Hematopoietic multipotent progenitor cell treated with erythropoietin and hydrocortisone succinate and interleukin-3 and kit ligand, for 15 days (in vitro differentiated cells): ENCODE results near the gene LRRN2.

Experiments used
- DNase-seq: peaks from one replicate; pipeline ENCODE4 v3.0.0-alpha.2; 2015; ENCODE audit warnings: low spot score

The LRRN2 gene

DNA sequence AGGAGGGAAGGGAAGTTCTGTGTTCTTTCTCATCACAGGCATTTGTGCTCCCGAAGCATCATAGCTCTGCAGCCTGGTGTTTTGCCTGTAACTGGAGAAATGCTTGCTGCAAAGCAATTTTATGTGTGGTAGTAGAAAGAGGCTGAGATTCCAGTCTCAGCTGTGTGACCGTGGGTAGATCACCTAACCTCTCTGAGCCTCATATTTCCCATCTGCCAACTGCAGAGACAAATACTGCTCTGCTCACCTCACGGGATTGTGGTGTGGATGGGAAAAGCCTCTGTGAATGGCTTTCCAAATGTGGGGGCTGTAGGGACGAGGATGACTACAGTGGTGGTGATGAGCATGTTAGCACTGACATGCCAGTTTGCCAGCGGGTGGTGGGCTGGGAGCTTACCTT, 85.3 kb downstream of the LRRN2 start:
- no peak for DNase-seq

DNA sequence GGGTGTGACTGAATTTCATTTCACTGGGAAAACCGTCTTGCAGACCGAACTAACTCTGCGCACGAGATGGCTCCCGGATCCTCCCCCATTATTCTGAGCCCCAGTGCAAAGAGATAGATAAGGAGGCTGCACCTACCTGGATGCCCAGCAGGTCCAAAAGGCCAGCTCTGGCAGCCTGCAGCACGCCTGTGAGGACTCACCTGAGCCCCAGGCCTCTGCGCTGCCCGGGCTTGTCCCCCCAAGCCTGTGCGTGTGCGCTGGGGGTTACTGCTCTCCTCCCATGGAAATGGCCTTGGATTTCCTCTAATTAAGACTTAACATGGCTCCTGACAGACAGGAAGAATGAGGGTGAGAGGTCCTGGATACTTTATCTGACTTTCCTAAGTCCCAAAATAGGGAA, 85.9 kb downstream of the LRRN2 start:
- DNase-seq: no peak

- no peak for DNase-seq
Measured at GRCh38 chr1:204599098-204599497, 86.4 kb downstream of the LRRN2 start.

- no peak for DNase-seq
Measured at GRCh38 chr1:204598319-204598969, 87.1 kb downstream of the LRRN2 start.

DNA sequence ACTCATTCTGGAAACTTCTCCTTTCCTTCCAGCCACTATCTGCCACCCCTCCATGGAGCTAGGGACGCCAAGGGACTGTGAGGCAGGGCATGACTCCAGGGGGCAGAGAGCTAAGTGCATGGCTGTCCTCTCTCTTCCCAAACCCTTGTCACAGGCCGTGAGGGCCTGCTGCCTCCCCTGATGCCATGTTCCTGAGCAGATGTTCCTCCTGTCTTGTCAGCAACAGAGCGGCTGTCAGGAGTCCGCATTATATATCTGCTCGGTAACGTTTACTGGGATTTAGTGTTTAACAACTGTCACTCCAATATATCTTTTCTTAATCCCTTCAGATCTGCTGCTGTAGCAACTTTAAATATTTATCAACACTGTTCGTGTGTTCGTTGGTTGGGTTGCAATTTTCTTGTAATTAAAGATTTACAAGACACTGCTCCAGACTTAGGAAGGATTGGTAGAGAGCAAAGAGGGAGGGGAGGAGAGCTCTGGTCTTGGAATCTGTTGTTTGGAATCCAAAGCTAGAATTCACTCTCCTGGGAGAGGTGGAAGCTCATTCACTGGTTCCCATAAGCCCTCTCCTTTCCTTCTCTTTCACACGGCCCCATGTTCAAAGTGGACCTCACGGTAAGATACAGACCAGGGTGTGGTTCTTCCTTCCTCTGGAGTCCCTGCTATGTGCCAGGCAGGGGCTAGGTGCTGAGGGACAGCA, 93.1 kb downstream of the LRRN2 start:
- DNase-seq: no peak

DNA sequence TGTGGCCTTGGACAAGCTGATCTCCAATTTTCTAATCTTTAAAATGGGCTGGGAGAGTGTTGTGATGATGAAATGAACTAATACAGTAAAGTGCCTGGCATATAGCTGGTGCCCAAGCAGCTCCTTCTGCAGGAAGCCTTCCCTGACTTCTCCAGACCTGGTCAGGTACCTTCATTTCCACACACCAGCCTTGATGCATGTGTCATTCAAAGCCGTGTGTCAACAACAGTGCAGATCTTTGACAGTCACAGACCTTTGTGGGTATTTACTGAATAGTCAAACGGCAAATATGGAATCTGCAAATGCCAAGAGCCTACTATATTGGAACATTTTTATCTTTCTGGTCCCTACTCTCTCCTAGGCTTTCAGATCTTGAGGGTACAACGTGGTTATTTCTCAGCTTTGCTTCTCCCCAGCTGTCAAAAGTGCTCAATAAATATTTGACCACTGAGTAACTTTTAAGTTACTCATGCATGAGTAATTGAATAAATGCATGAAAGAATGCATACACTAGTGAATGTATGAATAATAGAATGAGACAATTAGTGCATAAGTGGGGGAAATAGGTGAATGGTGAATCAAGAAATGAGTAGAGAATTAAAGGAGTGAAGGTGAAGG, 94.0 kb downstream of the LRRN2 start:
- no peak for DNase-seq

DNA sequence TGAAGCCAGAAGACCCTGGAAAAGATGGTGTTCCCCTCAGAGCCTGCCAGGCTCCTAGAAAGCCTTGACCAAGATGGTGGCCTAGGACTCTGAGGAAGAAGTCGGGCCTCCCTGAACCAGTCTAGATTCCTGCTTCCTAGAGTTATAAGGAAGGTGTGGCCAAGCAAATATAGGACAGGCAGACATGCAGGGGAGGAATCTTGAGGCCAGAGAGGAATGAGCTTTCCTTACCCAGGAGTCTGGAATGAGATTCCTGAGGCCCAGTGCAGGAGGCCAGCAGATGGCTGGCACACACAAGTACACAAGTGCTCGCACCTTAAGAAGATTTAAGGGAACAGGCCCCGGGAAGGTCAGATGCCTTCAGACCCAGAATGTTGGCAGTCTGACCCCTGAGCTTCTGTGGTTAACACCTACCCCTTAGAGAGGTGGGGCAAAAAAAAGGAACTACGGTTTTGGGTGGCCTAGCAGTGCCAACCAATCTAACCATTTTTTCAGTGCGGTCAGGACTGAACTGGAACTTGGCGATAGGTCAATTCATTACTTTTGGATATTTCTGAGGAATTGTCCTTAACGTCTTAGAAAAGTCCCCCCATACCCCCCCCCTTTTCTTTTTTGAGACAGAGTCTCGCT, 96.0 kb downstream of the LRRN2 start:
- DNase-seq: no peak

- DNase-seq: no peak
Measured at GRCh38 chr1:204588826-204589225, 96.7 kb downstream of the LRRN2 start.

- no peak for DNase-seq
Measured at GRCh38 chr1:204587621-204588020, 97.9 kb downstream of the LRRN2 start.

DNA sequence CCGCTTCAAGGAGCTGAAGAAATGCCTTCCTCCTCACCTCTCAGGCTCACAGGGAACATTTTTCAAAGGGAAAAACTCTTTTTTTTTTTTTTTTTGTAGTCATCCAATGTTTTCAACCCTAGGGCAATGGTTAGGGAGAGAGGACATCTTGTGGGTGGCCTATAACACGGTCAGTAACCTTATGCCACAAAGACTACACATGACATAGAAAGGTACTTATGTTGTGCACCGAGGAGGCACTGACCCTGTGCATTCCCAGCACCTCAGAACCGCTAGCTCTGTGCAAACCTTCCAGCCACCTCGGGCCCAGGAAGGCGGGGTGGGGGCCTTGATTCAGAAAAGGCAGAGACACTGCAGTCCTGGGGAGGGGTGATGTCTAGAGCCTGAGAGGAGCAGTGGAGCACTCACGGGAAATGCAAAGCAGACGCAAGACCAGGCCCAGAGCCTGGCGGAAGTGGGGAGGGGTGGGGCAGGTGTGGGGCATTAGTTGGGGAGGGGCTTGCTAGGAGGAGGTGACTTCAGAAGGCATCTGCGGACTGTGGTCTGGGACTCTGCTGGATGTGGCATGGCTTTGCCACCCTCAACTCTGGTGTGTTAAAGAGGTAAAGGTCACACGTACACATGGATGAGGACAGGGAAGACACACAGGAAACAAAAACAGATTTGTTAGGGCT, 100.7 kb downstream of the LRRN2 start:
- no peak for DNase-seq

DNA sequence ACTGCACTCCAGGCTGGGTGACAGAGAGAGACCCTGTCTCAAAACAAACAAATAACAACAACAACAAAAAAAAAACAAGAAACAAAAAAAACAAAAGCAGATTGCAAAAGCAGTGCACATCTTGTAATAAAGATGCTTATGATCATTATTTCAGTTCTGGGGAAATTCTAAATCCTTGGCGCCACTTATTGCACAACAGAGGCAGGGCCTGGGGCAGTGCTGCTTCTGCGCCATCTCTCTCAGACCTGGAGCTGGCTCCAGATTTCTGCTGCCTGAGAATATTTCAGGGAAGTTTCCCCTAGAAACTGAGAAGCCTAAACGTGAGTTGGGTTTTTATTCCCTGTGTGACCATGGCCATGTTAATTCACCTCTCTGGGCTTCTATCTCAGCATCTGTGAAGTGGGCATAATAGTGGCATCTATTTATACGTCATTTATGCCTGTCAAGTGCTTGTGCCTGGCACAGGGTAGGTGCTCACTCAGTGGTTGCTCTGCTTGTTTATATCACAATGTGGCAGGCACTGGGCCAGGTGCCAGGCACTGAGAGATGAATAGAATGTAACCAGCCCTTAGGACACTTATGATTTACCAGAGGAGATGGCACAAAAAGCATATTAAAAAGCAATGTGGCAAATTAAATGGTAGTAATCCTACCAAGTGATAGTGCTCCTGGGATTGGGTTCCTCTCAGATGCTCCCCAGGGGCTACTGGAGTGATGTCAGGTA, 101.5 kb downstream of the LRRN2 start:
- no peak for DNase-seq

DNA sequence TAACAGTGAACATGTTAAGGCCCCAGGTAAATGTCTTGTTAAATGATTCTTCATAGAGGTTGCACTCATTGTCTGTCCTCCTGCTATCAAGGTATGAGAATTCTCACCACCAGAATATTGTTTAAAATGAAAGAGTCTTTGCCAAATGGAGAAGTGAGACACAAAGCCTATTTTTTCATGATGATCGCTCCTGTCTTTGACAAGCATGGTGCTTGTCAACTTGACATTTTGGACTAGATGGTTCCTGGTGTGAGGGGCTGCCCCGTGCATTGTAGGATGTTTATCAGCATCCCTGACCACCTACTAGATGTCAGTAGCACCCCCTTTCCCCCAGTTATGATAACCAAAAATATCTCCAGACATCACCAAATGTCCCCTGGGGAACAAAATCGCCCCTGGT, 103.8 kb downstream of the LRRN2 start:
- no peak for DNase-seq

GRCh38 chr1:204580862-204581261, 104.7 kb downstream of the LRRN2 start:
- no peak for DNase-seq

- no peak for DNase-seq
Measured at GRCh38 chr1:204579681-204580080, 105.9 kb downstream of the LRRN2 start.

DNA sequence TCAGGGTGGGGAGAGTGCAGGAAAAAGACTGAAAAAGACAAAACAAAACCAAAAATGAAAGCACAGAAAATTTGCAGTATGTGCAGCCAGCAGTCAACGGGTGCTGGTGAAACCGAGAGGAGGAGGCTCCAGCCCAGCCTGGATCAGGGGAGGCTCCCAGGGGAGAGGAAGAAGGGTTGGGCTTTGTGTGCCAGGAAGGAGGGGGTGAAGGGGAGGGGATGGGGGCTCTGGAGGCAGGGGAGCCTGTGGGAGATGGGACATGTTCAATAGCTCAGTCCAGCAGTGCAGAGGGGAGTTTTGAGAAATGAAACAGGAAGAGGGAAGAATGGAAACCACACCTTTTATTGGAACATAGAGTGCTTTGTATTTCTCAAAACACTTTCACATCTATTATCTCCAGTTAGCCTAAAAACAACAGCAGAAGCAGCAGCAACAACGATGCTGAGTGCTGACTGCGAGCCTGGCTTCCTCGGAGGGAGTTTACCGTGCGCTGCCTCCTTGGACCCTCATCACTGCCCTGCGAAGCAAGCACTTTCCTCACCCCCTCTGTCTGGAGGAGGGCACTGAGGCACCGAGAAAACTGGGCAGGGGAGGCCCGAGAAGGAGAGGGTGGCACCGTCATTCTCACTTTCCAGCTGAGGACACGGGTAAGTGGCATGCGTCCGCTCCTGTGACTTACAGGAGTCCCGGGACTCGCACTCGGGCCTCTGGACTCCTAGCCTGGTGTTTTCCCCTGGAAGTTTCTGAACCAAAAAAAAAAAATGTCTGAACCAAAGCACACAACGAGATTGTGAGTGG, 106.5 kb downstream of the LRRN2 start:
- DNase-seq: no peak

DNA sequence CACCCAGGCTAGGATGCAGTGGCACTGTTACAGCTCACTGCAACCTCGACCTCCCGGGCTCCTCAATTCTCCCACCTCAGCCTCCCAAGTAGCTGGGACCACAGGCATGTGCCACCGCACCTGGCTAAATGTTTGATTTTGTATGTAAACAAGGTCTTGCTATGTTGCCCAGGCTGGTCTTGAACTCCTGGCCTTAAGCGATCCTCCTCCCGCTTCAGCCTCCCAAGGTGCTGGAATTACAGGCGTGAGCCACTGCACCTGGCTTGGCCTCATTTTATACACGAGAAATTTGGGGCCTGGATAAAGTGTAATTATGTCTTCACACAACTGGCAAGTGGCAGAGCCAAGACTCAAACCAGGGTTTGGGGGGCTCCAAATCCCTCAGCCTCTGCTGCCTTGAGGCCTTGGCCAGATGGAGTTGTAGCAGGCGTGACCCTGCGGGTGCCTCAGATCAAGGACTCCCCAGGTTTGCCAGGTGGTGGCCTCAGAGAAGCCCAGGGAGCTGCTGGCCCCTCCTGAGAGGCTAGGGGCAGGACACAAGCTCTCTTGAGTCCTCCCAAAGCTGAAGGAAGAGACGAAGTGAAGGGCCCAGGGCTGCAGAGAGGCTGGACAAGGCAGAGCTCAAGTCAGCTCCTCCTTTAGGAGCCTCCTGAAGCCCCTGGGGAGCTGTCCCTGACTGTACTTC, 107.6 kb downstream of the LRRN2 start:
- no peak for DNase-seq

GRCh38 chr1:204576422-204576821, 109.1 kb downstream of the LRRN2 start:
- DNase-seq: no peak

DNA sequence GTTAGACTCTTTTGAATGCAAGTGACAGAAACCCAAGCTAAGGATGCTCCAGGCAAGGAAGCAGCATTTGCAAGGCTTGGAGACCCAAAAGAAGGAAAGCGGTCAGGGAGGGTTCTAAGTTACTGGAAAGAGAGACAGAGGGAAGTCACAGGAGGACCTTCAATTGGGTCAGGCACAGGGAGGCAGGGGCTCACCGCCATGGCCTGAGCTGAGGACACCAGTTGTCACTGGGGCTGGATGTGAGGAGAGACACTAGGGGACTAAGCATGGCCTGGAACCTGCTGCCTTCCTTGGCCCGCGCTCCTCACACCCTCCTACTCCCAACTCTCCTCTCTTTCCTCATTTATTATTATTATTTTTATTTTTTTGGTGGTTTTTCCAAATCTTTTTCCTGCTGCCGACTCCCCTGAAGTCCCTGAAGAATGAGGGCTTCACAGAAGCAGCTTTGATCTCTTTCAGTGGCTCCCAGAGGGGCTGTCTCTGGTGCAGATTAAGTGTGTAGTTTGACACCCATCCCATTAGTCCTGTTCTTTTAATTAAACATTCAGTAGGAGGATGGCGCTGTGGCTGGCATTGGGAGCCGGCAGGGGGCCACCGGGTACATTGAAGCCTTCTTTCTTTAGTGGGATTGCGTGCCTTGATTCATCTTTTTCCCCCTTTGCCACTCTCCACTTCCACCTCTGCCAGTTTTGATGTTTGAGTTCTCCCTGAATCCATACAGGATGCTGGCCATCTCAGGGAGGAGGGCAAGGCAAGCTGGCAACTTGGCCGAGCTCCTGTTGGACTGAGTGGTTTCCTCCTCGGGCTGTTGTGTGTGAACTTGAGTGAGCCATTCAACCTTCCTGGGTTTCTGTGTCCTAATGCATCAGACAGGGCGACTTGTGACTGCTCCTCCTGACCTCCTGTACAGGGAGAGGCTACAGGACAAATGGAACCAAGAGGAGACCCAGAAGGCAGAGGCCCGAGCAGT, 110.0 kb downstream of the LRRN2 start:
- DNase-seq: no peak

DNA sequence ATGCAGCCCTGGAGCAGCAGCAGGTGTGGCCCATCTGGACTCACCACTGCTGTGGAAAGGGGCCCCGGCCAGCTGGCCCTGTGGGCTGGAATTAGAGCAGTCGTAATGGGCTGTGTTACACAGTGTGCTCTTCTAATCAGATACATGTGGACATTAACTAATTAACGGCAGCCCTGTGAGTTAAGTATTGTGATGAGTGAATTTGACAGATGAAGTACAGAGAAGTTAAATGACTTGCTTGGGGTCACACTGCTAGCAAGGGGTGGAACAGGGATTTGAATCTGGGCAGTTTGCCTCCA, 110.7 kb downstream of the LRRN2 start:
- DNase-seq: no peak
